Stimulated activated CD4-positive, alpha-beta T cell treated with anti-CD3 and anti-CD28 coated beads, TNF-alpha, amount 100 ng/mL, for 48 hours (primary cell): ENCODE data around the gene IPCEF1.
A peak's percentile ranks its signal among the peaks of the same experiment; 100 is the strongest.
"Not testable (repeated sequence)": the region's sequence is repeated elsewhere in the genome, so short reads cannot be mapped to it uniquely, and the experiment has no call there.

Source experiments
- DNase-seq, 3 donors: peaks; one replicate each; pipeline ENCODE4 v3.0.0-alpha.2; 2020; ENCODE audit warnings: low read depth in 3 of 3

IPCEF1 gene

DNA sequence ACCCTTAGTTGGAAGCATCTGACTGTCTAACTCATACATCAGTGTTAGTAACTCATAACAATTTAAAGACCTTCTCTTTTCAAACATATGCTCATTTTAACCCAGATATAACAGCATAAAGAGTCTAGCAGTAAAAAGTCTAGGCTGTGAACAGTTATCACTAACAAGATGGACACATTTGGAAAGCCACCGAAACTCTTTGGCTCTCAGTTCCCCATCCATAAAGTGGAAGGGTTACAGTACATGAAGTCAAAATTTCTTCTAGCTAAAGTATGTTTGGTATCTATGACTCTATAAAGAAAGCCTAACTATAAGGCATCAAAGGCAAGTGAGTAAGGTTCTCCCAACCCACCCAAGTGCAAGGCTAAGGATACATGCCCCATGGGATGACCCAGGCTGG lies 22.5 kb downstream of the IPCEF1 start:
- not testable (repeated sequence) for DNase-seq

DNA sequence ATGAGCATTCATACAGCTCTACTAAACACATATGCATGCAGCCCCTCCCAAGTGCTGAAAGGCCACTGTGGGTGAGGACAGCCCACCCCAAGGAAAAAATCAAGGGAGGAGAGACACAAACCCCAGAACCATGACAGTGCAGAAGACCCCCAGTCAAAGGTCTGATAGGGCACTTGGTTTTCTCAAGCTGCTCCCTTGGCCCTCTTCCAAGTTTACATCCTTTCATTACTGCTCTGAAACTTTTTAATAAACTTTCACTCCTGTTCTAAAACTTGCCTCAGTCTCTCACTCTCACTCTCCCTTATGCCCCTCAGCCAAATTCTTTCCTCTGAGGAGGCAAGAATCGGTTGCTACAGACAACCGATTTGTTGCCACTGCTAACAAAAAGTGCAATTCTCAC lies 24.9 kb downstream of the IPCEF1 start:
- no peak for DNase-seq

DNA sequence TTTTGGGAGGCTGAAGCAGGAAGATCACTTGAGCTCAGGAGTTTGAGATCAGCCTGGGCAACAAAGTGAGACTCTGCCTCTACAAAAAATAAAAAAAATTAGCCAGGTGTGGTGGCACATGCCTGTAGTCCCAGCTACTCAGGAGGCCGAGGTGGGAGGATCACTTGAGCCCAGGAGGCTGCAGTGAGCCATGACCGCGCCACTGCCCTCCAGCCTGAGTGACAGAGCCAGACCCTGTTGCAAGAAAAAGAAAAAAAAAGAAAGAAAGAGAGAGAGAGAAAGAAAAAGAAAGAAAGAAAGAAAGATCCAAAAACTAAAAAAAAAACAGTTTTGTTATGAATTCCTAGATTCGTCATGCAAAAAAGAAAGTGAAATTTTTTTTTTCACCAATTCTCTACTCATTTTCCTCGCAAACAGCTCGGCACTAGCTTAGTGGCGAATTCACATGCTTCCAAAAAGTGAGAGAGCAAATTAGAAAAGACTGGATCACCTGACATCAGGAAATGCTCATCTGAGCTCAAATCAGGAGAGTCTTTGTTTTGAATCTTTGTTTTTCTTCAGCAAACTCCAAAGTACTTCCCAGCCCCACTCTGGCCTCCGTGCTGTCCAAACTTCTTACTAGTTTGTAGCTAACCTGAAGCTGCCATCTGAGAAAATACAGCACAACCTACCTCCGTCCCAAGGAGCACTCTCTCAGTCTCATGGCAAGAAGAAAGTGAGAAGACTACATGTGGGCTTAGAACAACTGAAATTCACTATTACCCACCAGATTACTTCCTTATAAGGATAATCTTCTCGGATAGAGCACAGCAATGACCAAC lies 27.0 kb downstream of the IPCEF1 start:
- DNase-seq, result no peak

DNA sequence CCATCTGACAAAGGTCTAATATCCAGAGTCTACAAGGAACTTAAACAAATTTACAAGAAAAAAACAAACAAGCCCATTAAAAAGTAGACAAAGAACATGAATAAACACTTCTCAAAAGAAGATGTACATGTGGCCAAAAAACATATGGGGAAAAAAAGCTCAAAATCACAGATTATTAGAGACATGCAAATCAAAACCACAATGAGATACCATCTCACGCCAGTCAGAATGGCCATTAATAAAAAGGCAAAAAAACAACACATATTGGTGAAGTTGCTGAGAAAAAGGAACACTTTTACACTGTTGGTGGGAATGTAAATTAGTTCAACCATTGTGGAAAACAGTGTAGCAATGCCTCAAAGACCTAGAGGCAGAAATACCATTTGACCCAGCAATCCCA lies 29.3 kb downstream of the IPCEF1 start:
- DNase-seq, result not testable (repeated sequence)

DNA sequence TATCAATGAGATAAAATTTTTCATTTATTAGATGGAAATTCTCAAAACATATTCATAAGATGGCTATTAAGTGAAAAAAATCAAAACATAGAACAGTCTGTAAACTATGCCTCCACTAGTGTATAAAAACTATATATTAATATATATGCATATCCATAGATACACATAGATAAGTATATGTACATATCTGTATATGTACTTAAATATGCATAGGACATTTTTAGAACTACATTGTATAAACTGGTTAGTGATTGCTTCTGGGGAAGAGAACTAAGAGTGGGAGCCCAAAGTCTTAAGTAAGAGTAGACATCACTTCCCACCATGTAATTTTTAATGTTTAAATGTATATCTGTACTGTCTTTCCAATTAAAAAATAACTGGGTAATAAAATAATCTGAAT lies 31.5 kb downstream of the IPCEF1 start:
- no peak for DNase-seq

DNA sequence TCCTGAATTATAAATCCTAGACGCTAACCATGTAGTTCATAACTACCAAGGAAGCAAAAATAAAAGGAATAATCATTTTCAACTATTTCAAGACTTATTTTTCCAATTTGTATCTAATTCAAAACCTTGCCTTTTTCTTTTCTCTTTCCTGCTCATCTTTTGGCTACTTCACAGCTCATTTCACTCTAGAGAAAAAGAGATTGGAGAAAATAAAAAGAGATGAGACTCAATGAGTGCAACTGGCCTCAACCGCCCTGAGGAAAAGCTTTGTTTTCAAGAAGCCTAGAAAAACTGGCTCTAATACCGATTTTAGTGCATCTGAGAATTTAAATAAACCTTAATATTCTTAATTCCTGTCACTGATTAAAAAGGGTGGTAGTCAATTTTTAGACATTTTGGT lies 36.4 kb downstream of the IPCEF1 start:
- DNase-seq, result no peak

DNA sequence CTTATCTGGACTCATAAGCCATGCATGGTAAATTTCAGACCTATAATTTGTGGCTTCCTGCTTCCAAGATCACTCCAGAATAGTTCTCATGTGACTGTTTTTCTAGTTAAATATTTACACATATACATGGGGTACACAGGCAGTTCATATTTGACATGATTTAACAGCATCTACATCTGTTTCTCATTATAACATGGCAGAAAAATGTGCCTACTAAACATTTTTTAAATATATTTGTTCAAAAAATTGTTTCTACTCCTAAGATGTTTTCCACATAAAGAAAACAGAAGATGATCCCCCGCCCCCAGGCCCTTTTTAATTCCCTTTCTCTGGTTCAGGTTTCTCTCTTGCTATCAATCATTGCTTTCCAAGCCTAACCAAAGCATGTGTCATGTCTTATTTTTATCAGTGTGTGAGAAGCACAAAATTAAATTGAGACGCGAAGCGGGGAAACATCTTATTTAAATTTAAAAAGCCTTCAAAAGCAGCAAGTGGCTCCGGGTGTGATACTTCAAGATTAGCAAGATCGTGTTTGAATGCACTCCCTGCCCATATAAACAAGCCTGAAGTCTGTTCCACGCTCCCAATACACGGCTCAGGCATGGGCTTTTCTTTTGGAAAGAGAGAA lies 37.3 kb downstream of the IPCEF1 start:
- no peak for DNase-seq

DNA sequence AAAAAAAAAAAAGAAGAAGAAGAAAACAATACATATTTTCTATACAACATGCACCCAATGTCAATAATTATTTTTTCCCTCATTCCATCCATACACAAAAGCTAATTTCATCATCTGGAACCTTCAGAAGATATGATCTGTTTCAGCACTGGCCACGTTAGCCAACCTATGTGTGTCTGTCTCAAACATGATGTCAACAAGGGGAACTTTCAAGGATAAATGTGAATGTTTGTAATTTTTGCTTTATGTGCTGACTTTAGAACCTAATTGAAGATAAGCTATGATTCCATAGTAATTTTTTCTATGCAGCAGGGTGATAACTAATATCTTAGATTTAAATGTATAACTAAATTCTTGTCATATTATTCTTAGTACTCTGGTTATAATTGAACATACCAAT lies 37.9 kb downstream of the IPCEF1 start:
- DNase-seq, result no peak

DNA sequence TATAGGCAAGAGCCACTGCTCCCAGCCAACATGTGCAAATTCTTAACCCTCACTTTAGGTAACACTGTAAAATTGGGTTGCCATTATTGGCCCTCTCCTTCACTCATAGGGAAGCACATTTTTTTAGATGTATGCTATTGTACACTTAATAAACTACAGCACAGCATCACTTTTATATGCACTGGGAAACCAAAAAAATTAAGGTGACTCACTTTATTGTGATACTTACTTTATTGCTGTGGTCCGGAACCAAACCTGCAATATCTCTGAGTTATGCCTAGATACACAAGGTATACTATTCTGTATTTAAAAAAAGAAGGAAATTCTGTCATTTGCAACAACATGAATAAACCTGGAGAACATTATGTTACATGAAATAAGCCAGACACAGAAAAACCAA lies 40.5 kb downstream of the IPCEF1 start:
- no peak for DNase-seq

DNA sequence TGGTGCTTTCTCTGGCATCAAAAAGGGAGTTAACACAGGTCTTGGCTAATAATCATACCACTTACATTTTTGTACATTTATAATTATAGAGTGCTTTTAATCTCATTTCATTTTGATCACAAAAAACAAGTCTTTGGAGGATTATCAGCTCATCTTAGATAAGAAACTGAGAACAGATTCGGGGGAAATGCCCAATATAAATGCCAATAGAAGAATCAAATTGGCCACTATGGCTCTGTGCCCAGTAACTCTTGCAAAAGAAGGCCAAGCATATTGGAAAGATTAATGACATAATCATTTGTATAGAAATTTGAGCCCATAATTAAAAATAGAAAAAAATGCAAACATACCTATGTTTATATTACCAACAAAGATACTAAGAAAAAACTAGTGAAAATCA lies 42.5 kb downstream of the IPCEF1 start:
- DNase-seq, result no peak

DNA sequence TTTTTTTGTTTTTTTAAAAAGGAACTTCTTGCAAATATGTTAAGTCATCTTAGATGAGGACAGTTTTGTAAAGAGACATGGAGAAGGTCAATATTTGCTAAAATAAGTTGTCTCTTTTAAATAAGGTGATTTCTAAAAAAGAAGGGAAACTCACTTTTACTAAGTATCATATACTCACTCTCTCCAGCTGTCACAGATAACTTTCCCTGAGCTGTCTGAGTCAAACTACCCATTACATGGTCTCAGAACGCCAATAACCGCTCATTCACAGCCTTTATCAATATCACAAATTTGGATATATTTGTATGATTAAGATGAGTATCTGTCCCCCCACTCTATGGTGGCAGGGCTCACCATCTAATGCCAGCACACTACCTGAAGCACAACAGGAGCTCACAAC lies 47.6 kb downstream of the IPCEF1 start:
- no peak for DNase-seq

DNA sequence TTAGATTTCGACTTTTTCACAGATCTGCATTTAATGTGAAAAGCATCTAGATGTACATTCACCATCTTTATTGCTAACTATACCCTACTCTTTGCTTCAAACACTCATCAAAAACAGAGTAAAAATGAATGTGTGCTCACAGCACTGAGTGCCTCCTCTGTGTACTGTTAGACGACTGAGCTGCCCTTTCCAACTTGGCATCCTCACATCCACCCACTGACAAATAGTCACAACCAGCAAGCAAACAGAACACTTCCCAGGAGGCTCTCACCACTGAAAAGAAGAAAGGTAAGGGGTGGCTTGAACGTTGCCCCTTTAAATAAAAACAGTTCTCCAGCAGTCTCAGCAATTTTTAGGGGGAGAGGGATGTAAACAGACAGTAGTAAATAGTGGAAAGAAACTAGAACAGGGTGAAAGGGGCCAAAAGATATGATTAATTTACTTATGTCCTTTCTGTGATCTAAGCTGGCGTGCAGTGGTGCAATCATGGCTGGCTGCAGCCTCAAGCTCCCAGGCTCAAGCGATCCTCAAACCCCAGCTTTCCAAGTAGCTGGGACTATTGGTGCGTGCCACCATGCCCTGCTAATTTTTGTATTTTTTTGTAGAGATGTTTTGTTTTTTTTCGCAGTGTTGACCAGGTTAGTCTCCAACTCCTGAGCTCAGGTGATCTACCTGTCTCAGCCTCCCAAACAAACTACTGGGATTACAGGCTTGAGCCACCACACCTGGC lies 48.7 kb downstream of the IPCEF1 start:
- DNase-seq, result no peak

DNA sequence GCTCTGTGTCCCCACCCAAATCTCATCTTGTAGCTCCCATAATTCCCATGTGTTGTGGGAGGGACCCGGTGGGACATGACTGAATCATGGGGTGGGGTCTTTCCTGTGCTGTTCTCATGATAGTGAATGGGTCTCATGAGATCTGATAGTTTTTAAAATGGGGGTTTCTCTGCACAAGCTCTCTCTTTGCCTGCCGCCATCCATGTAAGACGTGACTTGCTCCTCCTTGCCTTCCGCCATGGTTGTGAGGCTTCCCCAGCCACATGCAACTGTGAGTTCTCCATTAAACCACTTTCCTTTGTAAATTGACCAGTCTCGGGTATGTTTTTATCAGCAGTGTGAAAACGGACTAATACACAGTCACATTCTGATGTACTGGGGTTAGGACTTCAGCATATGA lies 49.5 kb downstream of the IPCEF1 start:
- DNase-seq, result not testable (repeated sequence)

DNA sequence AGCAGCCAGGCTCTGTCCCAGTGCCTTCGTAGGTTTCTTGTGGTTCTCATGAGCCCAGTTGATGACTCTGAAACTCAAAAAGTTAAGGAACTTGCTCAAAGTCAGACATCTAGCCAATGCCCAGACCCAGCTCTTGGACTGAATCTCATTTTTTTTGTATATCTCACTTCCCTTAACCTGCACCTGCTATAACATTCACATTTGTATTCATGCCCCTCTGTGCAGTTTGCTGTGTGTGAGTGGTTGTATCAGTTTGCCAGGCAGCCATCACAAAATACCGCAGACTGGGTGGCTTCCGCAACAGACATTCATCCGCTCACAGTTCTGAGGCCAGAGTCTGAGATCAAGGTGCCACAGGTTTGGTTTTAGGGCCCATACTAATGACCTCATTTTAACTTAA lies 49.9 kb downstream of the IPCEF1 start:
- DNase-seq, result no peak

DNA sequence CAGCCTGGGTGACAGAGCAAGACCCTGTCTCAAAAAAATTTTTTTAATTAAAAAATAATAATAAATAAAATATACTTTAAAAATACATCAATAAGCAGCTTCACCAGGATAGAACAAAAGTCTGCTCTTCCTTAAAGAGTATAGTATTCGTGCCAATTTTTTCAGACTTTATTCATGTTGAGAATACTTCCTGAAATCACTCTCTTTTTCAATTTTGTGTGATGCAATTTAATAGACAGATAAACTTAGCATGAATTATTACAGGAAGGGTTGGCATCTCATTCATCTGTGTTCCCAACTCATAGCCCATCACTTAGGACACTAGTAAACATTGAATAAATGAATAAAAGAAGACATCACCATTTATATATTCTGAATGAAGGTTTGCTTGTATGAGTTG lies 52.4 kb downstream of the IPCEF1 start:
- DNase-seq, result no peak

DNA sequence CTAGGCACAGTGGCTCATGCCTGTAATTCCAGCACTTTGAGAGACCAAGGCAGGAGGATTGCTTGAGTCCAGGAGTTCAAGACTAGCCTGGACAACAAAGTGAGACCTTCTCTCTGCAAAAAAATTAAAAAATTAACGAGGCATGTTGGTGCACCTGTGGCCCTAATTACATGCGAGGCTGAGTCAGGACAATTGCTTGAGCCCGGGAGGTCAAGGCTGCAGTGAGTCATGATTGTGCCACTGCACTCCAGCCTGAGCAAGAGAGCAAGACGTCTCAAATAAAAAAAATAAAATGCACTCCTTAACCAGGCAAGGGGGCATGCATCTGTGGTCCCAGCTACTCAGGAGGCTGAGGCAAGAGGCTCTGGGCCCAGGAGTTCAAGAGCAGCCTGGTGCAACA lies 53.0 kb downstream of the IPCEF1 start:
- DNase-seq, result not testable (repeated sequence)

DNA sequence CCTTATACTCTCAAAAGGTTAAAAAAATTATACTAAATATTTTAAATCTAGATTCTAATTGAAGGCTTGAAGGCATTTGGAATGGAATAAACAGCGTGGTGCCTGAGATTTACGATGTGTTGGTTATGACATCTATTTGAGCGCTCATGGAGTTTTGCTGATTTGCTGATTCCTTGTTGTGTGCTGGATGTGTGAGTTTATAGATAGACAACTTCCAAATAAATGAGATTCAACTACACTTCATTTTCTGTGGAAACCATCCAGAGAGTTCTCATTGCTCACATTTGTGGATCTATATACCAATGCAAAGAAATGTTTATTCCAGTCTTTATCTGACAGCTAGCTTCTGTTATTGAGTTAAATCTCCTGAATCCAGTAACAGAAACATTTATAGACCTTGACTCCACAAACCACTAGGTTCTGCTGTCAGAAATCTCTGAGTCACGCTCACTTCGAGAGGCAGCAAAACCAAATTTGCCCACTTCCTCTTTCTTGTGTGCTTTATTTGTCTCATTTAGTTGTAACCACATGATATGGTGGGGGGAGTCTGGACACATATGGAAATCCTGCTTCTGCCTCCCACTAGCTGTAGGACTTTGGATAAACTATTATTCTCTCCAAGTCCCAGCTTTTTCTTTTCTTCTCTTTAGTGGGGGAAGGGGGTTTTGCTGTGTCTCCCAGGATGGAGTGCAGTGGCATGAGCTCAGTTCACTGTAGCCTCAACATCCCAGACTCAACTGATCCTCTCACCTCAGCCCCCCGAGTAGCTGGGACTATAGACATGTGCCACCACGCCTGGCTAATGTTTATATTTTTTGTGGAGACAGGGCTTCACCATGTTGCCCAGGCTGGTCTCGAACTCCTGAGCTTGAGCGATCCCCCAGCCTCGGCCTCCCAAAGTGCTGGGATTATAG lies 54.5 kb downstream of the IPCEF1 start:
- peak in 1 of 3 donors; percentile 10 for DNase-seq

DNA sequence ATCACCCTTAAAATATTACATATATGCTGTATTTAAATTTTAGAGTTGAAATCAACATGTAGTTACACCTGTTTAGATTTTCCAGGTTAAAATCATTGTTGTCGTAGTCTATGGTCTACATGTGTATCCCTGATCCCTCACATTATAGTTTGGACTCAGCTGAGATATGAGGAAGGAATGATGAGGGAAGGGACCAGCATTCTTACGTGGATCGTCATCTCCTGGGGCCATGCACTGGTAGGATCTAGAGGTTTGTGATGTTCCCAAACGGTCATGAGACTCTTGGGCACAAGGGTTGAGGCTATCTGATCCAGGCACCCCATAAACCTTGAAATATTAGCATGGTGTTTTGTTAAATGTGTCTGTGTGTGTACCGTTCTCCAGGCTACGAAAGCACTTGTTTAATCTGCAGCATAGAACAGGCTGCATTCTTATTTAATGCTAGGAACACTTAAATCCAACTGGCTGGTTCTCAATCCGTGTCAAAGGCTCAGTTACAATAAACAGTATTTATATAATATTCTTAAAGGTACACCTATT lies 55.4 kb downstream of the IPCEF1 start:
- no peak for DNase-seq

DNA sequence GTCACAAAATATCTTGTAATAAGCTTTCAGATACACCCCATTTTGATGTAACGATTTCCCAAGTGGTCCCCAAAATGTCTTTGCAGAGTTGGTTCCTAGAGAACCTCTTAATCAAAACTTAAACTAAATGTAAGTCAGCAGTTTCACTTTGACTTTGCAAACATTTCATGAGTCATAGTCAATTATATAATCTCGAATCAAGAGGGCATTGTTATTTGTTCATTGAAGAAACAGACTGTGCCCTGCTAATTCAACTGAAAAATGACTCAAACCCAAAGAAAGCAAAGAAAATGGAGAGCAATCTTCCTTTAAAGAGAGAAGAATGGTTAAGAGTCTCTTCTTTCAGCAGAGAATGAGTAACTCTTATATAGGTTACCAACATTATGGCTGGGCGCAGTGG lies 58.3 kb downstream of the IPCEF1 start:
- DNase-seq, result no peak

DNA sequence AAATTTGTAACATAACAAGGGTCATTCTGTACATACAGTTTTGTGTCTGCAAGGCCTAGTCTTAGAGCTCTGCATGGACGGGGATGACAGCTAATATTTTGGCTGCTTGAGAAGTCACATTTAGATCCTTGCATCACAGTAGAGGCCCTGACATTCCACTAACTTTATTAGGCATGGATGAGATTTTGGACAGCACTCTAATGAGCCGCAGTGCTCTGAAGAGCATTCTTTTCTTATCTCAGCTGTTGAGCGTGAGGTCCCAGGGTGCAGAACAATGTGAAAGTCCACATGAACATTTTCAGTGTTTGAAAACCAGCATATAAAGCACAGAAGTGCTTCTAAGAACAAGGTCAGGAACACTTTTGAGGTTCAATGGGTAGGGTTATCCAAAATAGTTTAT lies 58.9 kb downstream of the IPCEF1 start:
- no peak for DNase-seq

DNA sequence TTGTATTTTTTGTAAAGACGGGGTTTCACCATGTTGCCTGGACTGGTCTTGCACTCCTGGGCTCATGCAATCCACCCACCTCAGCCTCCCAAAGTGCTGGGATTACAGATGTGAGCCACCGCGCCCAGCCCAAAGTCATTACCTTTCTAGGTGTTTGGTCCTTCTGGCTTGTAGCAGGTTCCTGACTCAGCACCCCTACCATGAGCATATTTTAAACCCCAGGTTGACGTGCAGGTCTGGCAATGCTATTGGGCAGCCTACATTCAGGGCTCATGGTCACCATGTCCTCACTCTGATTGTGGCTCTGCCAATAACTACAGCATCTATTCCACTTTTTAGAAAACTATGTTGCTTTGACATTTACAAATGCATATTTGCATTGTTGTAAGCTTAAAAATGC lies 59.4 kb downstream of the IPCEF1 start:
- no peak for DNase-seq

DNA sequence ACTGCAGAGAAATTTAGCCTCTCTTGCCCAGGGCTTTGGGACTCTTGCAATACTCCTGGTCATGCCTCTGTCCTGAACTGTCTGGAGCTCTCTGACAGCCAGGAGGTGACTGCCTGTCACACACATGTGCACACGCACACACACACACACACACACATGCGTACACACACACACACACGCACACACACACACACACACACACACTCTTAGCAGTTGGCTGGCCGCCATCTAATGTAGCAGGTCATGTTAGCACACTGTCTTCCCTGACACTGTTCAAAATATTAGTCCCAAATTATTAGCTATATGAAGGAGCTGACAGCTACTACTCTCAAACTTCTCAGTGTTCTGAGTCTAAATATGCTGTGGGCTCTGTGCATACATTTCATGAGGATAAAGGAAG lies 60.9 kb downstream of the IPCEF1 start:
- DNase-seq, result no peak
